Measurements from ENCODE around the gene SNX33. TPM values are rescaled to one million over a fixed set of nuclear protein-coding genes. Genes with fewer than 3 reads are reported as not detected.

Gene SNX33
- total RNA-seq, 1 donor from 2014 or later, result 28.9 TPM

Other genes starting within 250 kb of the SNX33 start
- gene SIN3A, start 196.2 kb upstream of the SNX33 start, total RNA-seq, result 51.6 TPM
- gene PTPN9, start 68.6 kb upstream of the SNX33 start, total RNA-seq, result 31.4 TPM
- 21.7 TPM for gene SNUPN, start 22.2 kb upstream of the SNX33 start, total RNA-seq
- 56.5 TPM for gene IMP3, start 7.7 kb upstream of the SNX33 start, total RNA-seq
- 15.0 TPM for gene CSPG4, start 64.9 kb downstream of the SNX33 start, total RNA-seq
- gene UBE2Q2, start 195.5 kb downstream of the SNX33 start, total RNA-seq, result 29.0 TPM